GM12872 (cell line): ENCODE data around the gene SEMA3F.

ENCODE experiments used
- TF ChIP-seq, protein P1 (sequence below): IDR thresholded peaks from 3 replicates; pipeline ENCODE4 v1.5.1; 2011; ENCODE audit warnings: low read depth, mild to moderate bottlenecking, low read length, moderate library complexity; ENCODE audit not compliant: insufficient read depth

SEMA3F gene

DNA sequence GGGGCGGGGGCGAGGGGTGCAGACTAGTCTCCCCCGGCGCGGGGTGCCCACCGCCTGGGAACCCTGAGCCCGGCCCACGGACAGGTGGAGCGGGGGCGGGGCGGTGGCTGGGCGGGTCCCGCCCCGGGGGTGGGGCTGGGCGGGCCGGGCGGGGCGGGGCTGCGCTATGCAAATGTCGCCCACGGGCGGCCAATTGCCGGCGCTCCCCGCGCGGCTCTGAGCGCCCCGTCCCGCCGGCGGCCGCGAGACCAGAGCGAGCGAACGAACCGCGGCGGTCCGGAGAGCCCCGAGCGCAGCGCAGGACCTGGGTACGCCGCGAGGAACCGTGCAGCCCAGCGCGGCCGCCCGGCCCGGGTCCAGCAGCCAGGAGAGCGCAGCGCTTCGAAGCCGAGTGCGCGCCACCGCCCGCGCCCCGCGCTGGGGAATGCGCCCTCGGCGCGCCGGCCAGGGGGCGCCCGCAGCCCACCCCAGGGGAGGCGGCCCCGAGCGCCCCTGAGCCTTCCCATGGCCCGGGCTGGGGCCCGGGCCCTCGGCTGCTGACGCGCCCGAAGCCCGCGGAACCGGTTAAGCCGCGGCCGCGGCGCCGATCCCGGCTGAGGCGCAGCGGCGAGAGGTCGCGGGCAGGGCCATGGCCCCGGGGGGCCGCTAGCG lies at the start of gene SEMA3F:
TSS of gene SEMA3F (plus strand) at position 485 of the 651 bp plus-strand sequence. CDS start 4,299 bp downstream, outside the sequence.
- TF ChIP-seq, protein P1, sequence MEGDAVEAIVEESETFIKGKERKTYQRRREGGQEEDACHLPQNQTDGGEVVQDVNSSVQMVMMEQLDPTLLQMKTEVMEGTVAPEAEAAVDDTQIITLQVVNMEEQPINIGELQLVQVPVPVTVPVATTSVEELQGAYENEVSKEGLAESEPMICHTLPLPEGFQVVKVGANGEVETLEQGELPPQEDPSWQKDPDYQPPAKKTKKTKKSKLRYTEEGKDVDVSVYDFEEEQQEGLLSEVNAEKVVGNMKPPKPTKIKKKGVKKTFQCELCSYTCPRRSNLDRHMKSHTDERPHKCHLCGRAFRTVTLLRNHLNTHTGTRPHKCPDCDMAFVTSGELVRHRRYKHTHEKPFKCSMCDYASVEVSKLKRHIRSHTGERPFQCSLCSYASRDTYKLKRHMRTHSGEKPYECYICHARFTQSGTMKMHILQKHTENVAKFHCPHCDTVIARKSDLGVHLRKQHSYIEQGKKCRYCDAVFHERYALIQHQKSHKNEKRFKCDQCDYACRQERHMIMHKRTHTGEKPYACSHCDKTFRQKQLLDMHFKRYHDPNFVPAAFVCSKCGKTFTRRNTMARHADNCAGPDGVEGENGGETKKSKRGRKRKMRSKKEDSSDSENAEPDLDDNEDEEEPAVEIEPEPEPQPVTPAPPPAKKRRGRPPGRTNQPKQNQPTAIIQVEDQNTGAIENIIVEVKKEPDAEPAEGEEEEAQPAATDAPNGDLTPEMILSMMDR: no peak; the same call in 2 of the 3 replicates

DNA sequence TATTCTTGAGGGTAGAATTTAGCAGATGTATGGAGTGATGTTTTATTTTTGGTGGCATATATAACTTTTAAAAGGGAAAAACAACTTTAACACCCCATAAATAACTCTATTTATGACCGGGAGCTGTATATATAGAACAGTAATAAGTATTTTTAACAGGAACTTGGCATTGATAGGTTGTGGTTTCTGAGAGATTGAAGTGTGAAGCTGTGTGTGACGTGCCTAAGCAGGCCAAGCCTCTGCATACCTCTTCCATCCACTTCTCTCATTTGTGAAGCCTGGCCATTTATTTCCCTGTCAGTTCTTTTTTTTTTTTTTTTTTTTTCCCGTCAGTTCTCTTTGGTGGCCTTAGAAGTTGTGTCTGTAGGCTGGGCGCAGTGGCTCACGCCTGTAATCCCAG lies 43.4 kb upstream of the SEMA3F start:
- TF ChIP-seq, protein P1: no peak

DNA sequence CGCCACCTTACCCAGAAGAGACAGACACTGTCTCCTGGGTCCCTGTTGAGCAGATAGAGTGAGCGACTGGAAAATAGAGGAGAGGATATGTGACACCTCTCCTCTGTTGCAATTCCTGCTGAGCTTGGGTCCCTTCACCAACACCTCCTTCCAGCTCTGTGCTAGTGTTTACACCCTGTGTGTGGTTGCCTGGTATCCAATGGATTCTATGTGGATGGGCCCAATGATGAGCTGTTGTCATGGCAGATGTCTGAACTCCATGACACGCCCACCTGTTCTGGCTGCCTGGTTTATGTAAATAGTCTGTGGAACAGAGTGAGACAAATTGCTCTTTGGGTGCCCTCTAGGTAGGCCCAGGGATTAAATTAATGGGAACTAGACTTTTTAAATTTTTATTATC lies 42.7 kb upstream of the SEMA3F start:
- TF ChIP-seq, protein P1: no peak

DNA sequence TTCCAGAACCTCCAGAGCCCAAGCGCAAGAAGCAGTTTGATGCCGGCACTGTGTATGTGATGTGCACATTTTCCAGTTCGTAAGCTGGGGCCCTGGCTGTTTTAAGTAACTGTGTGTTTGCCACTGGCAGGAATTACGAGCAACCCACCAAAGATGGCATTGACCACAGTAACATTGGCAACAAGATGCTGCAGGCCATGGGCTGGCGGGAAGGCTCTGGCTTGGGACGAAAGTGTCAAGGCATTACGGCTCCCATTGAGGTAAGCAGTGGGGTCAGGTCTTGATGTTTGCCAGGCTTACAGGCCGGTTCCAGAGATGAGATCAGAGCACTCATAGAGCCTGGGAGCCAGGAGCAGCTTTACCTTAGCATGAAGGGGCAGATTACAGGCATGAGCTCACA lies 38.0 kb upstream of the SEMA3F start:
- TF ChIP-seq, protein P1: no peak

DNA sequence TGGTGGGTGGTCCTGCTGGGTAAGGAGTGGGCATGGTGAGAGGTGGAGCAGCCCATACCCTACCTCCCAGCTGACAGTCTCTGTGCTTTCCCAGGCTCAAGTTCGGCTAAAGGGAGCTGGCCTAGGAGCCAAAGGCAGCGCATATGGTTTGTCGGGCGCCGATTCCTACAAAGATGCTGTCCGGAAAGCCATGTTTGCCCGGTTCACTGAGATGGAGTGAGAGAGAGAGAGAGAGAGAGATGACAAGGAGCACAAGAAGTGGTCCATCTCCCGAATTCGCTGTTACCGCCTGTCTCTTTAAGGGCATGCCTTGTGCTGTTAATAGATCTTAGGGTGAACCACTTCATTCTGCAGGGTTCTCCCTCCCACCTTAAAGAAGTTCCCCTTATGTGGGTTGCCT lies 36.9 kb upstream of the SEMA3F start:
- TF ChIP-seq, protein P1: no peak

DNA sequence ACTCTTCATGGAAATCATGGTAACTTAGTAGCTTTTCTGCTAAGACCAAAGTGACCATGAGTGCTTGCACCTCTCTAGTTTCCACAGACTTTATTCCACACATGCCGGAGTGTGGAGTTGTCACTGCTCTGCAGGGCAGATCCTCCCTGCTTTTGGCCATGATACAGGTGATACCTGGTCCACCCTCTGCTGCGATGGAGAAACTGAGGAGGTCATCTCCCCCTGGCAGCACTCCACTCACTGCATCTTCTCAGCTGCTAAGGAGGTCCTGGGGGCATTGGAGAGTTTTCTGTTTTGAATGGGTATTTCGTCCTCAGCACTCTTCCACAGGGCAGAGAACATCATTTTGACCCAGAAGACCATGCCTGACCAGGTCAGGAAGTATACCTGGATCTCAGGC lies 35.3 kb upstream of the SEMA3F start:
- TF ChIP-seq, protein P1: no peak

DNA sequence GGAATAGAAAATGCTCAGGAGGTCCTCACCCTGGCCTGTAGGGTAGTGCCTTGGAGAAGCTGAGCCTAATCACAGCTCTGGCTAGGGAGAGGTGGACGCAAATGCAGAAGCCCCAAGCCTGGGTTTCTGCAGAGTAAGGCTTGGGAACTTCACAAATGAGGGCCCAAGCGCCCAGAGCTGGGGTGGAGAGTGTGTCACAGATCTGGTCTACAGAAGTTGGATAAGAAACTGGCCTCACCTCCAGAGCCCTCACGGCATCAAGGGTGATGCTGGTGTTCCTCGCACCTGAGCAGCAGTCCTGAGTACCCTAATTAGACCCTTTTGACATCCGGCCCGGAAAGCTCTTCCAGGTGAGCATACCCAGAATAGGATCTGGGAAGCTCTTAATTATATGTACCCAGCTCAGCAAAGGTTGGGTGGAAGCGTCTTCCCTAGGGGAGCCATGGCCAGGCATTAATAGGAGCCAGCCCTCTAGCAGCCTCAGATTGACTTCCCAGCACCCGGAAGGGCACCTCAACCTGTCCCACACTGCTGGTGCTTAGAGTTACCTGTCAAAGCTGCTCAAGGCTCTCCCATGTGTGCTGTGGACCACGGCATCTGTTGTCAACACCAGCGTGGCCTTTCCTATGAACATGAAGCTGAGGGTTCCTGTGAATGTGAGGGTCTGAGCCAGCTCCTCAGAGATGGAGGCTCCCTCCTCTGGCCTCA lies 34.6 kb upstream of the SEMA3F start:
- TF ChIP-seq, protein P1: no peak
